Rectal smooth muscle tissue (tissue), 1 donor: Measurements from ENCODE around the gene LRRC41.

Experiments used
- H3K27ac ChIP-seq: one replicate; pipeline ENCODE4 v1.7.0; 2013; ENCODE audit warnings: low read depth, low read length, inconsistent platforms
- H3K27me3 ChIP-seq: one replicate; pipeline ENCODE4 v1.7.0; 2013; ENCODE audit warnings: low read length; ENCODE audit not compliant: control insufficient read depth, insufficient read depth
- H3K36me3 ChIP-seq: one replicate; pipeline ENCODE4 v1.7.0; 2013; ENCODE audit warnings: low read length; ENCODE audit not compliant: control insufficient read depth, insufficient read depth
- H3K4me1 ChIP-seq: one replicate; pipeline ENCODE4 v1.7.0; 2013; ENCODE audit warnings: low read length; ENCODE audit not compliant: control insufficient read depth, insufficient read depth
- H3K4me3 ChIP-seq: one replicate; pipeline ENCODE4 v1.7.0; 2013; ENCODE audit warnings: low read length
- H3K9ac ChIP-seq: one replicate; pipeline ENCODE4 v1.7.0; 2013; ENCODE audit warnings: low read length

LRRC41 gene

GRCh38 chr1:46317323-46317722 is 13.9 kb upstream of the LRRC41 start:
- Histone ChIP-seq H3K4me1 (no peaks in the 10 kb centered on the region), H3K36me3 (peaks cover 14% of the 10 kb centered on the region), H3K27me3 (no peaks in the 10 kb centered on the region), H3K9ac (no peak overlapping the region), H3K4me3 (no peak overlapping the region), H3K27ac (no peak overlapping the region)

GRCh38 chr1:46315669-46316403 is 12.4 kb upstream of the LRRC41 start:
- Histone ChIP-seq H3K27ac (no peak overlapping the region), H3K4me1 (no peaks in the 10 kb centered on the region), H3K9ac (no peak overlapping the region), H3K36me3 (peaks cover 16% of the 10 kb centered on the region), H3K4me3 (no peak overlapping the region), H3K27me3 (no peaks in the 10 kb centered on the region)

DNA sequence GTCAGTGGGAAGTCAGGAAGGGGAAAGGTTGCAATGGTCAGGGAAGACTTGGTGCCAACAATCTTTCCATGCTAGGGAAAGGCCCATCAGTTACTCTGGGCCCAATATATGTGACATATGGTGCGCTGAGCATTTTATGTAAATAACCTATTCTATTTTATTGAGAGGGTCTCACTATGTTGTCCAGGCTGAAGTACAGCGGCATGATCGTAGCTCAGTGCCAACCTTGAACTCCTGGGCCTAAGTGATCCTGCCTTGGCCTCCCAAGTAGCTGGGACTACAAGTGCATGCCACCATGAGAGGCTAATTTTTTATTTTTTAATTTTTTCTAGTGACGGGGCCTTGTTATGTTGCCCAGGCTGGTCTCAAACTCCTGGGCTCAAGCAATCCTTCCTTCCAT is 6.9 kb upstream of the LRRC41 start:
- Histone ChIP-seq H3K27me3 (no peaks in the 10 kb centered on the region), H3K4me3 (no peak overlapping the region), H3K9ac (no peak overlapping the region), H3K4me1 (no peaks in the 10 kb centered on the region), H3K27ac (no peak overlapping the region), H3K36me3 (peaks cover 16% of the 10 kb centered on the region)

- Histone ChIP-seq H3K27me3 (no peaks in the 10 kb centered on the region), H3K36me3 (peaks cover 16% of the 10 kb centered on the region), H3K9ac (no peak overlapping the region), H3K4me1 (peaks cover under 1% of the 10 kb centered on the region), H3K4me3 (no peak overlapping the region), H3K27ac (no peak overlapping the region)
These were observed 6.2 kb upstream of the LRRC41 start for GRCh38 chr1:46309401-46310159.

- H3K4me1 ChIP-seq, result peaks cover 6% of the 10 kb centered on the region
- H3K9ac ChIP-seq, result no peak overlapping the region
- no peak overlapping the region for H3K27ac ChIP-seq
- H3K4me3 ChIP-seq, result no peak overlapping the region
- H3K36me3 ChIP-seq, result peaks cover 3% of the 10 kb centered on the region
- H3K27me3 ChIP-seq, result no peaks in the 10 kb centered on the region
These were observed 2.7 kb upstream of the LRRC41 start for GRCh38 chr1:46306159-46306530.

- H3K27ac ChIP-seq, result peak overlapping the region; percentile 98
- peak overlapping the region; percentile 96 for H3K9ac ChIP-seq
- H3K4me1 ChIP-seq, result peaks cover 17% of the 10 kb centered on the region
- no peaks in the 10 kb centered on the region for H3K36me3 ChIP-seq
- H3K27me3 ChIP-seq, result no peaks in the 10 kb centered on the region
- peak overlapping the region; percentile 81 for H3K4me3 ChIP-seq
These were observed 483 bp upstream of the LRRC41 start for GRCh38 chr1:46303872-46304326.

- H3K9ac ChIP-seq, result peak overlapping the region; percentile 99
- no peaks in the 10 kb centered on the region for H3K27me3 ChIP-seq
- no peaks in the 10 kb centered on the region for H3K36me3 ChIP-seq
- peak overlapping the region; percentile 81 for H3K4me3 ChIP-seq
- peaks cover 17% of the 10 kb centered on the region for H3K4me1 ChIP-seq
- H3K27ac ChIP-seq, result peak overlapping the region; percentile 98
These were observed 777 bp downstream of the LRRC41 start for GRCh38 chr1:46302641-46303037.

DNA sequence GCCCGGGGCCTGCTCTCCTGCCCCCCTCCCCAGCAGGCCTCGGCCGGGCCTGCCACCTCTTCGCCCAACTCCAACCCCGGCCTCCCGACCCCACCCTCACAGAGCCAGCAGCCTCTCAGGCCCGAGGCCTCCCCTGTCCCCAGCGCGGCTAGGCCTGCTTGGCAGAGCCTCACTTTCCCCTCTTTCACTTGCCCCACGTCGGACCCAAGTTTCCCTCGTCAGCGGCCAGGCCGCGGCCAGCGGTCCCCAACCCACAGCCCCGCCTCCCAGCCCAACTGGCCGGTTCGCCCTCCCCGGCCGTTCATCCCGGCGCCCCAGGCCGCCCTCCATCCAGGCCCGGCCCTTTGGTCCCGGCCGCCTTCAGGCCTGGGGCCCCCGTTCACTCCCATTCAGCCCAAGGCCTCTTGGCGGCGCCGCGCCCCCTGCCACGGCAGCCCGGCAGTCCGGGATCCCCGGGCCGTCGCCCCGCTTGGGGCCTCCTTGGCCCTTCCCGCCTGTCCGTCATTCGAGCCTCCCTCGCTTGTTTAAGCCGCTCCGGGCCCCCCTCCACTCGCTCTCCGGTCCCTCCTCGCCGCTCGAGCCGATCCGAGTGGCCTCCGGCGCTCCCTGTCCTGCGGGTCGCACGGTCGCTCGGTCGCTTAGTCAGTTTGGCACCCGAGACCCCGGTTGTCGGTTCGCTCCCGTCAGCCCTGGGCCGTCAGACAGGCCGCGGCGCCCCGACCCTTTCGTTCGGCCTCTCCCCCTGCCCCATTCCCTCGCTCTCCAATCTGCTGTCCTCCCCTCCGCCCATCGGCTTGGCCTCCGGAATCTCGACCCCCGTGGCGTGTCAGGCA is 1.4 kb downstream of the LRRC41 start:
- H3K27ac ChIP-seq, result peak overlapping the region; percentile 98
- peak overlapping the region; percentile 99 for H3K9ac ChIP-seq
- H3K4me3 ChIP-seq, result peak overlapping the region; percentile 81
- H3K4me1 ChIP-seq, result peaks cover 17% of the 10 kb centered on the region
- H3K36me3 ChIP-seq, result no peaks in the 10 kb centered on the region
- H3K27me3 ChIP-seq, result no peaks in the 10 kb centered on the region

DNA sequence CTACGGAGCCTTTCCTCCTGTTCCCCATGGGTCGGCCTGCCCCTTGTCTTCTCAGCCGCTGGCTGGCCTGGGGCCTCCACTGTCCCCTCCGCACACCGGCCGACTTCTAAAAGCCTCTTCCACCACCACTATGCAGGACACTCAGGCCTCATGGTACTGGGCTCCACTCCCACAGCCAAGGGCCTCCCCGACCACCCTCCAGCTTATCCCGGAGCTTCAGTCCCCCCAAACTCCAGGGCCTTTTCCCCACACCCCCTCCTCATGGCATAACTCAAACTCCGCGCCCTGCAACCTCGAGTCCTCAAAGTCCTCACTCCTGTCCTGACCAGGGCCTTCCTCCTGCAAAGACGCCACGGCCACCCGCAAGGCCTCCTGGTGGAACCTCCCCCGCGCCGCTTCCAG is 2.0 kb downstream of the LRRC41 start:
- H3K4me3 ChIP-seq, result peak overlapping the region; percentile 81
- H3K36me3 ChIP-seq, result peaks cover 3% of the 10 kb centered on the region
- H3K27ac ChIP-seq, result peak overlapping the region; percentile 98
- H3K4me1 ChIP-seq, result peaks cover 17% of the 10 kb centered on the region
- peak overlapping the region; percentile 99 for H3K9ac ChIP-seq
- no peaks in the 10 kb centered on the region for H3K27me3 ChIP-seq

GRCh38 chr1:46300673-46301405 is 2.6 kb downstream of the LRRC41 start:
- no peaks in the 10 kb centered on the region for H3K27me3 ChIP-seq
- peak overlapping the region; percentile 98 for H3K27ac ChIP-seq
- peaks cover 17% of the 10 kb centered on the region for H3K4me1 ChIP-seq
- peak overlapping the region; percentile 81 for H3K4me3 ChIP-seq
- peak overlapping the region; percentile 99 for H3K9ac ChIP-seq
- peaks cover 3% of the 10 kb centered on the region for H3K36me3 ChIP-seq

DNA sequence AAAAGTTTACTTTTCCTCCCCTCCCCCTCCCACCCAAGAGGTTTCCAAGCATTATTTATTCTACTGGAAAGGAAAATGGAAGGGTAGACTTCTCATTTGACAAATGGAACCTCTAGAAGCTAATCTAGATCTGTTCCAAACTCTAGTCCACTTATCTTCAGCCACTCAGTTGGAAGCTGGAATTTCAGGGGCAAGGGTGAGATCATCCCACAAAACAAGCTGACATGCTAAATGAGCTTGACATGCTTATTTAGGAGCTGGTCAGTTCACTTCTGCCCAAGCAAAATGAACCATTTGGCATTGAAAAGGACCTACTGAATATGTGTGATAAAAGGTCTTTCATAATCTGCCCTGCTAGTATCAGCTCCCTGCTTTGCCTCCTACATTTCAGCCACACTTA is 5.0 kb downstream of the LRRC41 start:
- Histone ChIP-seq H3K27me3 (no peaks in the 10 kb centered on the region), H3K36me3 (peaks cover 11% of the 10 kb centered on the region), H3K4me3 (no peak overlapping the region), H3K9ac (no peak overlapping the region), H3K27ac (no peak overlapping the region), H3K4me1 (peaks cover 15% of the 10 kb centered on the region)

DNA sequence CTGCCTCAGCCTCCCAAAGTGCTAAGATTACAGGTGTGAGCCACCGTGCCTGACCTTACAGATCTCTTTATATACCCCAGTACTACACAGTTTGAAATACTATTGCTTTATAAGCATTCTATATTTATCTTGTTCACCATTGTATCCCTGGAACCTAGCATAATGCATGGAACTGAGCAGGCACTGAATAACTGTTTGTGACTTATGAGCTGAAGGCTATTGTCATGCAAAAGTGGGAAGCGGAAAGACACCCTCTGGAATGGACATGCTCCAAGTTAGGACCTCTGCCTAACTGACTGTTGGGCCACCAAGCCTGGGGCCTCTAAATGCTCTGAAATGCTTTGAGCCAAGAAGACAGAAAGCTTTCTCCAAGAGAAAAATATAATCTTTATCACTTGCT is 8.1 kb downstream of the LRRC41 start:
- Histone ChIP-seq H3K9ac (no peak overlapping the region), H3K27ac (no peak overlapping the region), H3K27me3 (no peaks in the 10 kb centered on the region), H3K36me3 (peaks cover 12% of the 10 kb centered on the region), H3K4me3 (no peak overlapping the region), H3K4me1 (peaks cover 3% of the 10 kb centered on the region)
